ENCODE measurements around the gene NFASC.

DNA sequence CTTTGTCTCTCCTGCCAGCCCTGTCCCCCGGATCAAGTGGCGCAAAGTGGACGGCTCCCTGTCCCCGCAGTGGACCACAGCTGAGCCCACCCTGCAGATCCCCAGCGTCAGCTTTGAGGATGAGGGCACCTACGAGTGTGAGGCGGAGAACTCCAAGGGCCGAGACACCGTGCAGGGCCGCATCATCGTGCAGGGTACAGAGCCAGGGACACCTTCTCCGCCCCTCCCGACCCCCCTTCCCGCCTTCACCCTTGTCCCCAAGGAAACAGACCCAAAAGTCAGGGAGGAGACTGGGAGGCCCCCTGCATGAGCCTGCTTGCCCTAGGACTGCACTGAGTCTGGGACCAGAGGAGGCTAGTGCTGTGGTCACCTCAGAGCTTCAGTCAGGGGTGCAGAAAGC lies 190.6 kb downstream of the NFASC start:
- TF ChIP-seq SIN3A (IDR thresholded peaks at IDR 0.05; ENCODE audit: borderline replicate concordance, insufficient read depth, low read length) (no peak), TAF1 (IDR thresholded peaks at IDR 0.05; ENCODE audit: borderline replicate concordance, insufficient read depth, low read length) (no peak), POLR2AphosphoS5 (IDR thresholded peaks at IDR 0.05; ENCODE audit: low read depth, low read length) (no peak), REST (IDR thresholded peaks at IDR 0.05; ENCODE audit: insufficient read depth in 1 of 2, low read depth in 2 of 2, low read length in 2 of 2) (no peak), FOXP2 (optimal IDR thresholded peaks at IDR 0.05; ENCODE audit: borderline replicate concordance, extremely low read depth, extremely low read length, insufficient read depth) (no peak)
